GM23338 (cell line): ENCODE data around the gene LMO7. TPM values are rescaled to one million over a fixed set of nuclear protein-coding genes. Genes with fewer than 3 reads are reported as not detected.

Source experiments
- ATAC-seq: fragments of 200-7000 bp; cut with Tn5 transposase; 3 replicates; pipeline ENCODE4 v1.9.1; 2020
- DNase-seq: peaks from one replicate; pipeline ENCODE4 v3.0.0-alpha.2; 2015; ENCODE audit warnings: low spot score
- H2AFZ ChIP-seq: fragments of 200-600 bp; sonication (generic); 2 replicates; pipeline ENCODE4 v1.8.0; 2016; ENCODE audit warnings: antibody characterized with exemption, mild to moderate bottlenecking, moderate library complexity
- H3F3A ChIP-seq: fragments of 200-600 bp; sonication (generic); replicated peaks from 2 replicates; pipeline ENCODE4 v1.8.0; 2017; ENCODE audit warnings: antibody characterized with exemption, mixed run types, low read depth
- H3K27ac ChIP-seq: fragments of 200-600 bp; sonication (generic); 2 replicates; pipeline ENCODE4 v1.6.1; 2016; ENCODE audit warnings: low read depth
- H3K27me3 ChIP-seq: fragments of 200-600 bp; sonication (generic); 2 replicates; pipeline ENCODE4 v1.8.0; 2016; ENCODE audit warnings: mild to moderate bottlenecking, mixed run types, moderate library complexity; ENCODE audit not compliant: insufficient read depth
- H3K36me3 ChIP-seq: fragments of 200-600 bp; sonication (generic); 2 replicates; pipeline ENCODE4 v1.8.0; 2016; ENCODE audit warnings: mild to moderate bottlenecking; ENCODE audit not compliant: insufficient read depth
- H3K4me1 ChIP-seq: fragments of 200-600 bp; sonication (generic); 2 replicates; pipeline ENCODE4 v1.8.0; 2016; ENCODE audit warnings: mild to moderate bottlenecking, moderate library complexity; ENCODE audit not compliant: insufficient read depth
- H3K4me2 ChIP-seq: fragments of 200-600 bp; sonication (generic); 2 replicates; pipeline ENCODE4 v1.7.1; 2017; ENCODE audit warnings: mixed run types
- H3K4me3 ChIP-seq: fragments of 200-600 bp; sonication (generic); 2 replicates; pipeline ENCODE4 v1.6.1; 2016; ENCODE audit warnings: mixed run types
- H3K79me2 ChIP-seq: fragments of 200-600 bp; sonication (generic); replicated peaks from 2 replicates; pipeline ENCODE4 v1.8.0; 2017; ENCODE audit warnings: mild to moderate bottlenecking; ENCODE audit not compliant: insufficient read depth
- H3K9me2 ChIP-seq: fragments of 200-600 bp; sonication (generic); 2 replicates; pipeline ENCODE4 v1.8.0; 2017; ENCODE audit not compliant: insufficient read depth
- H4K20me1 ChIP-seq: fragments of 200-600 bp; sonication (generic); replicated peaks from 2 replicates; pipeline ENCODE4 v1.8.0; 2017; ENCODE audit warnings: mild to moderate bottlenecking; ENCODE audit not compliant: insufficient read depth
- H3K27ac Mint-ChIP-seq: 2 replicates; pipeline ENCODE4 v1.8.0; 2020; ENCODE audit warnings: inconsistent platforms, mild to moderate bottlenecking, moderate library complexity, mixed read lengths
- H3K27me3 Mint-ChIP-seq: 3 replicates; pipeline ENCODE4 v1.8.0; 2022; ENCODE audit warnings: low read depth, mild to moderate bottlenecking, moderate library complexity, mixed read lengths, inconsistent platforms; ENCODE audit not compliant: insufficient read depth, poor library complexity
- H3K36me3 Mint-ChIP-seq: 3 replicates; pipeline ENCODE4 v1.8.0; 2021; ENCODE audit warnings: low read depth, mild to moderate bottlenecking, inconsistent platforms, moderate library complexity, mixed read lengths
- H3K4me1 Mint-ChIP-seq: 3 replicates; pipeline ENCODE4 v1.8.0; 2020; ENCODE audit warnings: mild to moderate bottlenecking, inconsistent platforms, mixed read lengths
- H3K4me3 Mint-ChIP-seq: 3 replicates; pipeline ENCODE4 v1.8.0; 2021; ENCODE audit warnings: moderate library complexity, mild to moderate bottlenecking, inconsistent platforms, mixed read lengths
- H3K9me3 Mint-ChIP-seq: 3 replicates; pipeline ENCODE4 v1.8.0; 2020; ENCODE audit warnings: moderate library complexity, mild to moderate bottlenecking, inconsistent platforms, mixed read lengths
- CREB1 ChIP-seq: fragments of 250-450 bp; sonication (Bioruptor Pico); IDR thresholded peaks from 2 replicates; pipeline ENCODE4 v1.5.0; 2020; ENCODE audit warnings: low read depth, mild to moderate bottlenecking, moderate library complexity
- CTCF ChIP-seq, 2 experiments: fragments of 200-600 bp in 1 of 2; sonication (generic) in 1 of 2; conservative IDR thresholded peaks; 2 replicates each; pipeline versions ENCODE4 v1.5.1 to v1.6.1; 2016 to 2017; ENCODE audit warnings: antibody characterized with exemption in 2 of 2, low read depth in 2 of 2, mild to moderate bottlenecking in 2 of 2, moderate library complexity in 1 of 2
- EZH2 ChIP-seq: fragments of 200-600 bp; sonication (generic); IDR thresholded peaks from one replicate; pipeline ENCODE4 v1.8.0; 2017; ENCODE audit warnings: antibody characterized with exemption, mild to moderate bottlenecking, low read depth; ENCODE audit not compliant: unreplicated experiment
- EZH2phosphoT487 ChIP-seq: fragments of 200-600 bp; sonication (generic); IDR thresholded peaks from one replicate; pipeline ENCODE4 v1.8.1; 2018; ENCODE audit warnings: antibody characterized with exemption; ENCODE audit not compliant: unreplicated experiment
- JUNB ChIP-seq: IDR thresholded peaks from one replicate; pipeline ENCODE4 v1.6.1; 2016; ENCODE audit warnings: antibody characterized with exemption; ENCODE audit not compliant: unreplicated experiment
- NANOG ChIP-seq: IDR thresholded peaks from 2 replicates; pipeline ENCODE4 v1.6.1; 2016; ENCODE audit warnings: antibody characterized with exemption, borderline replicate concordance
- POLR2AphosphoS5 ChIP-seq: IDR thresholded peaks from 2 replicates; pipeline ENCODE4 v1.6.1; 2016; ENCODE audit warnings: antibody characterized with exemption, low read depth
- REST ChIP-seq: IDR thresholded peaks from one replicate; pipeline ENCODE4 v1.6.1; 2018; ENCODE audit warnings: antibody characterized with exemption; ENCODE audit not compliant: unreplicated experiment
- STAT1 ChIP-seq: IDR thresholded peaks from one replicate; pipeline ENCODE4 v1.6.1; 2016; ENCODE audit warnings: antibody characterized with exemption; ENCODE audit not compliant: unreplicated experiment
- ZNF114 ChIP-seq: fragments of 250-450 bp; sonication (Bioruptor Pico); IDR thresholded peaks from 2 replicates; pipeline ENCODE4 v1.5.0; 2020; ENCODE audit warnings: mild to moderate bottlenecking, moderate library complexity
- ZNF331 ChIP-seq: fragments of 250-450 bp; sonication (Bioruptor Pico); IDR thresholded peaks from 2 replicates; pipeline ENCODE4 v1.5.0; 2020; ENCODE audit warnings: low read depth, mild to moderate bottlenecking, moderate library complexity
- ZNF462 ChIP-seq: fragments of 250-450 bp; sonication (Bioruptor Pico); IDR thresholded peaks from 2 replicates; pipeline ENCODE4 v1.5.0; 2020; ENCODE audit warnings: mild to moderate bottlenecking, moderate library complexity
- polyA plus RNA-seq: library from polyadenylated mRNA; unstranded; fragments of >200 nt; fragmentation: Nextera tagmentation; extraction: Ambion mirVana; gene quantifications from 2 replicates; pipeline ENCODE4 v1.2.1, GENCODE V29; 2016
- total RNA-seq: library from RNA; depleted of rRNA; stranded (reverse); fragments of >200 nt; shearing (Covaris generic); gene quantifications from 2 replicates; pipeline ENCODE4 v1.2.3, GENCODE V29; 2014
- TF ChIP-seq, protein P1 (sequence below): IDR thresholded peaks from 2 replicates; pipeline ENCODE4 v1.6.1; 2016; ENCODE audit warnings: antibody characterized with exemption

Gene LMO7
- total and polyA plus RNA-seq, 2 experiments from 2014 or later, result 22.3 to 26.9 TPM

GRCh38 chr13:75636436-75637180 is 478 bp downstream of the LMO7 start:
- H3K27ac Mint-ChIP-seq, result no peak overlapping the region
- Histone ChIP-seq H3K27ac (no peak overlapping the region), H4K20me1 (no peaks in the 10 kb centered on the region), H3K27me3 (peaks cover 43% of the 10 kb centered on the region), H3K9me2 (no peaks in the 10 kb centered on the region), H2AFZ (peak overlapping the region; percentile 92), H3F3A (no peaks in the 10 kb centered on the region), H3K4me2 (peak overlapping the region; percentile 73), H3K79me2 (peaks cover 17% of the 10 kb centered on the region; the same call in 1 of the 2 replicates), H3K4me1 (peaks cover 33% of the 10 kb centered on the region), H3K36me3 (no peaks in the 10 kb centered on the region), H3K4me3 (peak overlapping the region; percentile 56)
- H3K27me3 Mint-ChIP-seq, result peaks cover 26% of the 10 kb centered on the region
- no peaks in the 10 kb centered on the region; the same call in 1 of the 3 replicates for H3K9me3 Mint-ChIP-seq
- no peak for TF ChIP-seq CTCF (conservative IDR thresholded peaks at IDR 0.05; ENCODE audit: low read depth in 2 of 2)
- TF ChIP-seq REST, result no peak
- TF ChIP-seq ZNF331 (CRISPR knock-in tag), result no peak
- no peak for TF ChIP-seq EZH2phosphoT487
- TF ChIP-seq NANOG, result no peak
- TF ChIP-seq, protein P1, sequence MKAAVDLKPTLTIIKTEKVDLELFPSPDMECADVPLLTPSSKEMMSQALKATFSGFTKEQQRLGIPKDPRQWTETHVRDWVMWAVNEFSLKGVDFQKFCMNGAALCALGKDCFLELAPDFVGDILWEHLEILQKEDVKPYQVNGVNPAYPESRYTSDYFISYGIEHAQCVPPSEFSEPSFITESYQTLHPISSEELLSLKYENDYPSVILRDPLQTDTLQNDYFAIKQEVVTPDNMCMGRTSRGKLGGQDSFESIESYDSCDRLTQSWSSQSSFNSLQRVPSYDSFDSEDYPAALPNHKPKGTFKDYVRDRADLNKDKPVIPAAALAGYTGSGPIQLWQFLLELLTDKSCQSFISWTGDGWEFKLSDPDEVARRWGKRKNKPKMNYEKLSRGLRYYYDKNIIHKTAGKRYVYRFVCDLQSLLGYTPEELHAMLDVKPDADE, result no peak
- no peak for TF ChIP-seq CREB1 (CRISPR knock-in tag)
- no peak for TF ChIP-seq JUNB
- TF ChIP-seq POLR2AphosphoS5, result no peak; the same call in 1 of the 2 replicates
- no peak for TF ChIP-seq STAT1
- no peak for TF ChIP-seq EZH2
- no peak for TF ChIP-seq ZNF462 (CRISPR knock-in tag)
- TF ChIP-seq ZNF114 (CRISPR knock-in tag), result no peak
- ATAC-seq (peak; percentile 62), DNase-seq (peak; percentile 70)
- peak overlapping the region; percentile 73 for H3K4me3 Mint-ChIP-seq
- peaks cover 29% of the 10 kb centered on the region for H3K4me1 Mint-ChIP-seq
- 0 out of 3 replicates have a peak, but pooled peaks cover 4% of the 10 kb centered on the region for H3K36me3 Mint-ChIP-seq
